Astrocyte of the cerebellum (primary cell): ENCODE measurements around the gene ARSB.

Source experiments
- DNase-seq: peaks from one replicate; pipeline ENCODE4 v3.0.0-alpha.2; 2011; ENCODE audit warnings: low read depth
- H3K4me3 ChIP-seq: 2 replicates; pipeline ENCODE4 v1.5.1; 2011; ENCODE audit warnings: mild to moderate bottlenecking, low read depth, low read length, moderate library complexity
- in situ Hi-C: cut with HindIII; loops from 2 replicates; pipeline ENCODE4 v1.10.0; 2017; ENCODE audit warnings: low sequenced_read_pairs
- TF ChIP-seq, protein P1 (sequence below): IDR thresholded peaks from 2 replicates; pipeline ENCODE4 v1.5.1; 2012; ENCODE audit warnings: low read length, low read depth, moderate library complexity, mild to moderate bottlenecking; ENCODE audit errors: missing control alignments

ARSB gene

DNA sequence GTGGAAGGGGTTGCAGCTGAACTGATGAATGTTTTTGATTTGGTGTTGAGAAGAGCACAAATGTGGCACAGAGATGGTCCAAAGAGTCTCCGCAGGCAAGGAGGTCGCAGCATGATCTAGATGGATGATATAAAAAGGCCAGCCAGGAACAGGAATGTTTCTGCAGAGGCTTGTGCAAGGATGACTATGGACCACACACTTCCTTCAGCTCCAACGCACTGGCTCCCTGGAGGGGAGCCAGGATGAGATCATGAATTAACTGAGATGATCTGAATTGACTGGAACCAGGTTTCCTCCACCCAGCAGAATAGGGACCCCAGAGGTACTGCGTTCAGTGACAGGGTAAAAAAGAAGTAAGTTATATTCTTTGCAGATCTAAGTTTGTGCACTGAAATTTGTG, 89.0 kb downstream of the ARSB start:
- DNase-seq = no peak
- no peak overlapping the region for H3K4me3 ChIP-seq
- TF ChIP-seq, protein P1, sequence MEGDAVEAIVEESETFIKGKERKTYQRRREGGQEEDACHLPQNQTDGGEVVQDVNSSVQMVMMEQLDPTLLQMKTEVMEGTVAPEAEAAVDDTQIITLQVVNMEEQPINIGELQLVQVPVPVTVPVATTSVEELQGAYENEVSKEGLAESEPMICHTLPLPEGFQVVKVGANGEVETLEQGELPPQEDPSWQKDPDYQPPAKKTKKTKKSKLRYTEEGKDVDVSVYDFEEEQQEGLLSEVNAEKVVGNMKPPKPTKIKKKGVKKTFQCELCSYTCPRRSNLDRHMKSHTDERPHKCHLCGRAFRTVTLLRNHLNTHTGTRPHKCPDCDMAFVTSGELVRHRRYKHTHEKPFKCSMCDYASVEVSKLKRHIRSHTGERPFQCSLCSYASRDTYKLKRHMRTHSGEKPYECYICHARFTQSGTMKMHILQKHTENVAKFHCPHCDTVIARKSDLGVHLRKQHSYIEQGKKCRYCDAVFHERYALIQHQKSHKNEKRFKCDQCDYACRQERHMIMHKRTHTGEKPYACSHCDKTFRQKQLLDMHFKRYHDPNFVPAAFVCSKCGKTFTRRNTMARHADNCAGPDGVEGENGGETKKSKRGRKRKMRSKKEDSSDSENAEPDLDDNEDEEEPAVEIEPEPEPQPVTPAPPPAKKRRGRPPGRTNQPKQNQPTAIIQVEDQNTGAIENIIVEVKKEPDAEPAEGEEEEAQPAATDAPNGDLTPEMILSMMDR = no peak
- in situ Hi-C loops = no loop called here

DNA sequence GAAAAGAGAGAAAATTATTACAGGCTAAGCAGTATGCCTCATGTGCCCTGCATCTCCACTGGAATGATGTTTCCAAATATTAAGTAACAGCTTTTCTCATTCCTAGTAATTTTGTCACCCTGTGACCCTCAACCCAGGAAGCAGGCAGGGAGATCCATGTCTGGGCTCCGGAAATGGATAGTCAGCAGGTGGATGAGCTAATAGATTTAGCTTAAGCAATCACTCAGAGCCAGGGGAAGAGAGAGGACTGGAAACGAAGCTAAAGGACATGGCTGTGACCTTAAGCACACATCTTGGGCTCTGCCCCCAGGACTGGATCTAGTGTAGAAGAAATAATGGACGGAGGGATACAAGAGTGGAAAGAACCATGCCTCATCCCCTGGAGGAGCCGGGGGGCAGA, 89.5 kb downstream of the ARSB start:
- no peak for DNase-seq
- no peak overlapping the region for H3K4me3 ChIP-seq
- TF ChIP-seq, protein P1 = no peak
- in situ Hi-C loops = no loop called here

DNA sequence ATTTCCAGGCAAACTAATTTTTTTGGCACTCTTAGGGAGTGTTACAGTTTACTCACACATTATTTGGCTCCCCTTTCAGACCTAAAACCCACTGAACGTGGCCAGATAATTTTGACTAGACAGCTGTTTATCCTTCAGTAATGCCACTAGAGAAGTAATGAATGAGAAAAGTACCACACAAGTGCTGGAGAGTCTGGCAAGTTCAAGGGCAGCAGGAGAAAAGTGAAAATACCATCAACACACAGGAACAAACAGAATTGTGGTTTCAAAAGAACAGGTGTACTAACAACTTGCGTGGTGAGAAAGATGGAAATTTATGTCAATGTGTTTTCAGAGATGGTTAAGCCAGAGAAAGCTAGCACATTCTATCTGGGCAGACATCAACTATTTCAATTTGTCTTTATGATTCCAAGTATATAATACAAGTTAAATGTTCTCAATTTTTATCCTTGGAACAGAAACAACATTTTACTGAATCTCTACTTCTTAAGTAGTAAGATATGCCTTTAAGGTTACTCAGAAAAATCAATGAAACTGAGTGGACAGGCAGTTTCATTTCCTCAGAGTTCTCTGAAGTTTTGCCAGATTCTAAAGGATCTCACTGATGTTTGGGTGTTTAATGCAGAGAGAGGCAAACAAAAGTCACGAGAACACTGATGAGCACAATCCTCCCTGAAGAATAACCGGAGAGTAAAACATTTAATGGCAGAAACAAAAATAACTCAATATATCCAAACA, 91.0 kb downstream of the ARSB start:
- no peak for DNase-seq
- TF ChIP-seq, protein P1 = no peak
- in situ Hi-C loops = no loop called here
- no peak overlapping the region for H3K4me3 ChIP-seq

DNA sequence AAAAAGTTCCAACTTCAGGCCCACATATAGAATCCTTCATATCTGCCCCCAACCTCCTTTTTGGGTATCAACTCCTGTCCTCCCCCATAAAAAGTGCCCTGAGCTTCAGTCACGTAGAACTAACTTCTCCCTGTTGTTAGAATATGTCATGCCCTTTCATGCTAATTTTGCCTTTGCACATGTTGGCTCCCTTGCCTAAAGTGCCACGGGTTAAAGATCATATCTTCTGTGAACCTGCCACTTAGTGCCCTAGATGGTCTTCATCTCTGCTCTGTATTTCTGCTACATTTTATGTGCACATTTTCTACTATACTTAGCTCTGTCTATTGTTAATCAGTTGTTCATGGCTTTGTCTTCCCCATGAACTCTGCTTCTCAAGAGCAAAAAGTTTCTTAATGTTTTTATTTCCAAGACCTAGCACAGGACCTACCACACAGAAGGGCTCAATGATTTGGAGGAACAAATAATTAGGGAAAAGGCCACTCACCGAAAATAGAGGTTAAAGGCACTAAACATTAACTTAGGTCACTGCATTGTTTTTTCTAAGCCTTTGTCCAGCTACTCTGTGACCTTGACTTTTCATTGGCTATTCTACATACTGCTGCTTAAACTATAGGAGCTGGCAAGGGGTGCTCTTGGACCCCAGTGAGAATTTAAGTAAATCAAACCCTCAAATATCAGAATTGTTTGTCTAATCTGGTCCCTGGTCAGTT, 94.3 kb downstream of the ARSB start:
- in situ Hi-C loops = no loop called here
- H3K4me3 ChIP-seq = no peak overlapping the region
- TF ChIP-seq, protein P1 = no peak
- DNase-seq = no peak

DNA sequence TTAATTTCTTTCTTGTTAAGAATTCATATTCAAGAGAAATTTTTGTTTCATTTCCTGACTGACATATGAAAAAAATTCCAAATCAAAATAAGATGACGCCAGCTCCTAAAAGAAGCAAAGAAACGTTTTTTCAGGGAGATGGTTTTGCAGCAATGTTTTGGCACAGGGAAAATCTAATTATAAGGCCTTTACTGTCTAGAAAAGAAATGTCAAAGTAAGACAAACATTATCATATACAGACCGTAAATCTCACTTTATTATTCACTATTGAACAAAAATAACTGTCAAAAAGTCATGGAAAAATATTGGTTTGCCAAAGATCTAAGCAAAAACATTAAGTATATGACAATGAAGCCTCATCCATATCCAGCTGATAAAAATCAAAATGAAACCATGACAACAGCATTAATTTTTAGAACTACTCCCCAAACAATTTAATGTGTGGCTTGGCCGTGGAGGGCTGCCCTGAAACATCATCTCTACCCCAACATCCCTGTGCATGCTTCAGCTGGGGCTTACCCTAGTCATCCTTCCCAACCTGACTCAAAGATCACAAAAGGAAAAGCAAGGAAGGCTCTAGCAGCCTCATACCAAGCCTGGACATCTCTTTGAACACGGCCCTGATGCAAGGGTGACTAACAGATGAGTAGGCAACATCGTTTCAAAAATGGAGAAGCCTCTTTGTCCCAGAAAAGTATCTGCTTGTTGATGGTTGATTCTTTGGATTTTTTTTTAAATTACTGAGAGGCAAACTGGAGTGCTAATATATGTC, 95.6 kb downstream of the ARSB start:
- DNase-seq = no peak
- H3K4me3 ChIP-seq = no peak overlapping the region
- in situ Hi-C loops = no loop called here
- TF ChIP-seq, protein P1 = no peak

DNA sequence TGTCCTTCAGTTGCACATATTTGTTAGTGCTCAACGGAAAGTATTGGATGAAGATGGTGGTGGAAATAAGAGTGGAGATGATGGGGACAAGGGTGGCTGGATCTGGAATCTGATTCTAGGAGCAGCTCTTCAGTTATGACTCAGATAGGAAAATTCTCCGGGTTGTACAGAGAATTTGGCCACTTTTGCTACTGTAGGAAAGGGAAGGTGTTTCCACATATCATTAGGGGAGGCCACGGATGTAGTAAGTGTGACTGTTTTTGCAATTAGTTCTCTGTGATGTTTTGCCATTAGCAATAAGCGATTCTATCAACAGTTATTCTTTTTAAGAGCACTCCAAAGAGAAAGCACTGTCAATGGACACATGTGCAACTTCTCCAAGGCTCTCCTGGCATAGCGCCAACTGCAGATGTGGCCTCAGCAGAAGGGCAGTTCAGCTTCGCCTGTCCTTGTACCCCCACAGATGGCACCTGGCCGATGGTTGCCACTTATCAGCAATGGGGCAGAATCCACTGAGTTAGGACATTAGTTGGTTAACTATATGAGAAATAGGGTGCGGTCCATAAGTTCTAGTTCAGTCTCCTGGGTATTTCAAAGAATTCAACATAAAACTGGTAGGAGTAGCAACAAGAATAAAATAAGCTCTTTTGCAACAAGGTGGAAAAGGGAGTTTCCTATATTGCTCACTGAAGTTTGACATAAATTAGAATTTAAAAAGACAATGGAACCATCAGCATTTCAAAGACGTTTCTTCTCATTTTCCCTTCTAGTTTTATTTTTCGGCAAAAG, 96.3 kb downstream of the ARSB start:
- H3K4me3 ChIP-seq = no peak overlapping the region
- TF ChIP-seq, protein P1 = no peak
- no peak for DNase-seq
- in situ Hi-C loops = no loop called here
